ENCODE data around the gene MINDY3.

Gene MINDY3

DNA sequence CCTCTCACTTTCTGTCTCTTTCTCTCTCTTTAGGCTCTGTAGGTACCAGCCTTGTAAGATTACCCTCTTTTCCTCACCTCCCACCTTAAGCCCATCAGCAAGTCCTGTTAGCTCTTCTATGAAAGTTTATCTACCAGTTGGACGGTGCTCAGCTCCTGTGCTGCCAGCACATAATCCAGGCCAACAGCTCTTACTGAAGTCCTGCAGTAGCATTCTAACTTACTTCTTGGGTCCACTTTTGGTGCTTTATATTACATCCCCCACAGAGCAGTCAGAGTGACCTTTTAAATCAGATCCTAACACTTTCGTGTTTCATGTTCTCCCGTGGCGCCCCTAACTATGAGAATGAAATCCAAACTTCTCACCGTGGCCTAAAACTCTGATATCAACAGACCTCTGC lies 101.7 kb downstream of the MINDY3 start:
- TF ChIP-seq, protein P1, sequence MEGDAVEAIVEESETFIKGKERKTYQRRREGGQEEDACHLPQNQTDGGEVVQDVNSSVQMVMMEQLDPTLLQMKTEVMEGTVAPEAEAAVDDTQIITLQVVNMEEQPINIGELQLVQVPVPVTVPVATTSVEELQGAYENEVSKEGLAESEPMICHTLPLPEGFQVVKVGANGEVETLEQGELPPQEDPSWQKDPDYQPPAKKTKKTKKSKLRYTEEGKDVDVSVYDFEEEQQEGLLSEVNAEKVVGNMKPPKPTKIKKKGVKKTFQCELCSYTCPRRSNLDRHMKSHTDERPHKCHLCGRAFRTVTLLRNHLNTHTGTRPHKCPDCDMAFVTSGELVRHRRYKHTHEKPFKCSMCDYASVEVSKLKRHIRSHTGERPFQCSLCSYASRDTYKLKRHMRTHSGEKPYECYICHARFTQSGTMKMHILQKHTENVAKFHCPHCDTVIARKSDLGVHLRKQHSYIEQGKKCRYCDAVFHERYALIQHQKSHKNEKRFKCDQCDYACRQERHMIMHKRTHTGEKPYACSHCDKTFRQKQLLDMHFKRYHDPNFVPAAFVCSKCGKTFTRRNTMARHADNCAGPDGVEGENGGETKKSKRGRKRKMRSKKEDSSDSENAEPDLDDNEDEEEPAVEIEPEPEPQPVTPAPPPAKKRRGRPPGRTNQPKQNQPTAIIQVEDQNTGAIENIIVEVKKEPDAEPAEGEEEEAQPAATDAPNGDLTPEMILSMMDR (conservative IDR thresholded peaks at IDR 0.05; ENCODE audit: low read depth, low read length) = no peak
- no peak overlapping the region for H3K4me2 ChIP-seq
- no peak overlapping the region for H3K4me3 ChIP-seq (IDR thresholded peaks at IDR 0.05; ENCODE audit: insufficient read depth, low read depth, low read length)
- no peaks in the 10 kb centered on the region for H4K20me1 ChIP-seq (ENCODE audit: insufficient read depth)
- no peak overlapping the region for H2AFZ ChIP-seq (ENCODE audit: low read depth)
- no peak overlapping the region for H3K9ac ChIP-seq
- no peaks in the 10 kb centered on the region for H3K36me3 ChIP-seq (ENCODE audit: insufficient read depth)
- no peaks in the 10 kb centered on the region for H3K27me3 ChIP-seq (ENCODE audit: insufficient read depth, low read depth)
- H3K4me1 ChIP-seq (ENCODE audit: low read depth, poor library complexity, severe bottlenecking) = no peaks in the 10 kb centered on the region
- no peak overlapping the region for H3K27ac ChIP-seq
- no peaks in the 10 kb centered on the region for H3K79me2 ChIP-seq (ENCODE audit: insufficient read depth, low read depth)

DNA sequence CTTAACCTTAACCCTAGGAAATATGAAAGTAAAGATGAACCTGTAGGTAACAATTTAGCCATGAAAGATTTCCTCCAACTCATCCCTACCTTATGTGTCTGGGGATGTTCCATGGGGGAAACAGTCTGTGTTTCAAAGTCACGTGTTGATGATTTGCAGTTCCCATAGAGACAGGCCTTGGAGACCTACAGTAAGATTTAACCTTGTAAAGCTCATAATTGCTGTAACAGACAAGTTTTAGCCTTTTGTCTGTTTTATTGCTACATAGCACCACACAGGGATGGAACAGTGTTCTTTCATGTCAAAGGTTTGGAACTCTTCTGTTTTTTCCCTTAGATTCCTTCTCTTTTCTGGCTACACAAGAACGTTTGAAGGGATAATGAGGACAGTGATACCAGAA lies 105.4 kb downstream of the MINDY3 start:
- Histone ChIP-seq H3K4me3 (IDR thresholded peaks at IDR 0.05; ENCODE audit: insufficient read depth, low read depth, low read length) (no peak overlapping the region), H3K27me3 (ENCODE audit: insufficient read depth, low read depth) (no peaks in the 10 kb centered on the region), H3K4me2 (no peak overlapping the region), H4K20me1 (ENCODE audit: insufficient read depth) (no peaks in the 10 kb centered on the region), H3K9ac (no peak overlapping the region), H3K79me2 (ENCODE audit: insufficient read depth, low read depth) (no peaks in the 10 kb centered on the region), H3K27ac (no peak overlapping the region), H3K4me1 (ENCODE audit: low read depth, poor library complexity, severe bottlenecking) (no peaks in the 10 kb centered on the region), H2AFZ (ENCODE audit: low read depth) (no peak overlapping the region), H3K36me3 (ENCODE audit: insufficient read depth) (no peaks in the 10 kb centered on the region)
- TF ChIP-seq, protein P1 (conservative IDR thresholded peaks at IDR 0.05; ENCODE audit: low read depth, low read length) = no peak

DNA sequence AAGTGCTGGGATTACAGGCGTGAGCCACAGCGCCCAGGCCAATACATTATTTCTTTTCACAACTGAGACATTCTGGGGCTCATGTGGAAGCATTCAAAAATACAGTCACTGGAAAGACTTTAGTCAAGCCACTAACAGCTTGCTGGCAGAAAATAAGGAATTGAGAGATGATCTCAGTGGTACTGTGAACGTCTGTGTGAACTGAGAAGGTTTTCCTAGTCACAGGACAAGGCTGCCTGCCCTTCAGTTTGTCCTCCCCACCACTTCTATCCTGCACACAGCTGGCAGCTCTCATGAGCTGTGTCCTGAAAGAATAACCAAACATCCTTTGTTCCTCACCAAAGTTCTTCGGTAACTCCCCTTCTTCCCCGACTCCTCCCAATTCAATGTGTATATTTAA lies 109.3 kb downstream of the MINDY3 start:
- TF ChIP-seq, protein P1 (conservative IDR thresholded peaks at IDR 0.05; ENCODE audit: low read depth, low read length) = no peak
- Histone ChIP-seq H3K4me3 (IDR thresholded peaks at IDR 0.05; ENCODE audit: insufficient read depth, low read depth, low read length) (no peak overlapping the region), H3K27ac (no peak overlapping the region)

DNA sequence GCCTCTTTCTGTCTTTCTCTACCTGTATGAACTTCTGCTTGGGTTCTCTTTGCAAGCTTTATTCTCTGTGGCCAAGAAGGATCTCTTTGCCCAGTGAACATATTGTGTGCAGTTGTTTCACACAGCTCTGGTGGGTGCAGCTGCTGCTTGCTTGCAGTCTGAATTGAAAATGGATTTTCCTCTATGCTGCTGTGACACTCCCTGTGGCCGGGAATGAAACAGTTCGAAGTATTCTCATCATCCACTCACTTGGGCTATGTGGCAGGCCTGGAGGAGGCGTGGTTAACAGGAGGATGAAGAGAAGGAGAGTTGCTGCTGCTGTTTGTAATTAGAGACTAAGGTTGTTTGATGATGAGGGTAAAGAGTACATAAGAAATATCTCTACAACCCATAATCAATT lies 112.2 kb downstream of the MINDY3 start:
- Histone ChIP-seq H3K4me1 (ENCODE audit: low read depth, poor library complexity, severe bottlenecking) (peaks cover 28% of the 10 kb centered on the region), H4K20me1 (ENCODE audit: insufficient read depth) (no peaks in the 10 kb centered on the region), H3K4me2 (peak overlapping the region; percentile 47), H3K27ac (peak overlapping the region; percentile 19; the same call in 1 of the 2 replicates), H3K79me2 (ENCODE audit: insufficient read depth, low read depth) (no peaks in the 10 kb centered on the region), H3K36me3 (ENCODE audit: insufficient read depth) (no peaks in the 10 kb centered on the region), H3K27me3 (ENCODE audit: insufficient read depth, low read depth) (no peaks in the 10 kb centered on the region), H3K9ac (no peak overlapping the region), H3K4me3 (IDR thresholded peaks at IDR 0.05; ENCODE audit: insufficient read depth, low read depth, low read length) (no peak overlapping the region), H2AFZ (ENCODE audit: low read depth) (no peak overlapping the region)
- TF ChIP-seq, protein P1 (conservative IDR thresholded peaks at IDR 0.05; ENCODE audit: low read depth, low read length) = no peak

More for the DNA sequence above, 109.3 kb downstream of the MINDY3 start:
- H3K9ac ChIP-seq = no peak overlapping the region
- no peak overlapping the region for H2AFZ ChIP-seq (ENCODE audit: low read depth)
- peaks cover 28% of the 10 kb centered on the region for H3K4me1 ChIP-seq (ENCODE audit: low read depth, poor library complexity, severe bottlenecking)
- no peaks in the 10 kb centered on the region for H3K79me2 ChIP-seq (ENCODE audit: insufficient read depth, low read depth)
- H3K4me2 ChIP-seq = no peak overlapping the region
- no peaks in the 10 kb centered on the region for H4K20me1 ChIP-seq (ENCODE audit: insufficient read depth)
- no peaks in the 10 kb centered on the region for H3K27me3 ChIP-seq (ENCODE audit: insufficient read depth, low read depth)
- no peaks in the 10 kb centered on the region for H3K36me3 ChIP-seq (ENCODE audit: insufficient read depth)

Measured in KMS-11 (cell line).